SK-N-SH (cell line): ENCODE measurements around the gene TECR. TPM values are rescaled to one million over a fixed set of nuclear protein-coding genes. Genes with fewer than 3 reads are reported as not detected.

Source experiments
- CTCF ChIA-PET: fragments of 300-600, 350-600 bp; formaldehyde crosslinking; extraction: SDS; loops from one replicate; lab custom pipeline; 2021; lab: Yijun Ruan, JAX
- POLR2A ChIA-PET: fragments of 350-600 bp; sonication (Branson Sonifier 250); formaldehyde crosslinking; extraction: SDS; loops from one replicate; lab custom pipeline; 2020; ENCODE audit warnings: antibody characterized with exemption, inconsistent platforms; lab: Yijun Ruan, JAX
- DNase-seq: peaks from one replicate; pipeline ENCODE4 v3.0.0; 2012
- H2AFZ ChIP-seq: fragments of 200-600 bp; sonication (generic); 2 replicates; pipeline ENCODE4 v1.8.1; 2016; ENCODE audit warnings: antibody characterized with exemption, mild to moderate bottlenecking, low read depth
- H3F3A ChIP-seq: fragments of 200-600 bp; sonication (generic); replicated peaks from 2 replicates; pipeline ENCODE3; 2016; ENCODE audit warnings: antibody characterized with exemption, mild to moderate bottlenecking; ENCODE audit not compliant: insufficient read depth
- H3K27ac ChIP-seq, 2 experiments: fragments of 200-500 bp in 1 of 2; fragments of 200-600 bp in 1 of 2; sonication (Bioruptor generic) in 1 of 2; sonication (generic), shearing (Covaris generic) in 1 of 2; 2 replicates each; pipeline versions ENCODE4 v1.5.1 to v1.6.1; 2014 to 2016; ENCODE audit warnings: low read depth in 2 of 2, inconsistent platforms in 1 of 2, low read length in 1 of 2, mild to moderate bottlenecking in 1 of 2, mixed read lengths in 1 of 2
- H3K27me3 ChIP-seq: fragments of 200-600 bp; sonication (generic), shearing (Covaris generic); 2 replicates; pipeline ENCODE4 v1.6.1; 2016; ENCODE audit warnings: mixed run types; ENCODE audit not compliant: insufficient read depth
- H3K36me3 ChIP-seq, 2 experiments: fragments of 200-500 bp in 1 of 2; fragments of 200-600 bp in 1 of 2; sonication (Bioruptor generic) in 1 of 2; sonication (generic) in 1 of 2; replicated peaks in 1 of 2; 2 replicates each; pipeline versions ENCODE3 to v1.5.1; 2014 to 2016; ENCODE audit warnings: low read length in 1 of 2, mild to moderate bottlenecking in 1 of 2; ENCODE audit not compliant: insufficient read depth in 2 of 2, control insufficient read depth in 1 of 2
- H3K4me1 ChIP-seq, 2 experiments: fragments of 200-500 bp in 1 of 2; fragments of 200-600 bp in 1 of 2; sonication (Bioruptor generic) in 1 of 2; sonication (generic), shearing (Covaris generic) in 1 of 2; 2 replicates each; pipeline versions ENCODE4 v1.5.1 to v1.6.1; 2014 to 2016; ENCODE audit warnings: low read depth in 1 of 2, low read length in 1 of 2, mixed run types in 1 of 2; ENCODE audit not compliant: insufficient read depth in 2 of 2, control insufficient read depth in 1 of 2
- H3K4me2 ChIP-seq: fragments of 200-600 bp; sonication (generic), shearing (Covaris generic); 2 replicates; pipeline ENCODE4 v1.6.1; 2017; ENCODE audit warnings: mixed run types
- H3K4me3 ChIP-seq, 2 experiments: fragments of 200-500 bp in 1 of 2; fragments of 200-600 bp in 1 of 2; sonication (Bioruptor generic) in 1 of 2; sonication (generic), shearing (Covaris generic) in 1 of 2; 2 replicates each; pipeline versions ENCODE4 v1.5.1 to v1.8.1; 2014 to 2016; ENCODE audit warnings: low read depth in 2 of 2, inconsistent platforms in 1 of 2, low read length in 1 of 2, mild to moderate bottlenecking in 1 of 2, mixed read lengths in 1 of 2, moderate library complexity in 1 of 2
- H3K79me2 ChIP-seq: fragments of 200-600 bp; sonication (generic); 2 replicates; pipeline ENCODE4 v1.8.1; 2017; ENCODE audit warnings: mild to moderate bottlenecking; ENCODE audit not compliant: insufficient read depth
- H3K9ac ChIP-seq: fragments of 200-600 bp; sonication (generic); 2 replicates; pipeline ENCODE4 v1.6.1; 2017; ENCODE audit warnings: mixed run types
- H3K9me2 ChIP-seq: fragments of 200-600 bp; sonication (generic); 2 replicates; pipeline ENCODE4 v1.6.1; 2017; ENCODE audit warnings: mixed run types
- H3K9me3 ChIP-seq: fragments of 200-600 bp; sonication (generic); 2 replicates; pipeline ENCODE4 v1.6.1; 2017; ENCODE audit warnings: mixed run types, mild to moderate bottlenecking, moderate library complexity
- H4K20me1 ChIP-seq: fragments of 200-600 bp; sonication (generic); 2 replicates; pipeline ENCODE4 v1.6.1; 2017; ENCODE audit warnings: mild to moderate bottlenecking, mixed run types; ENCODE audit not compliant: insufficient read depth
- ELF1 ChIP-seq: IDR thresholded peaks from 2 replicates; pipeline ENCODE4 v1.4.0; 2012
- EP300 ChIP-seq, 2 experiments: IDR thresholded peaks; 2 replicates each; pipeline versions ENCODE4 v1.4.0 to v1.6.1; 2012; ENCODE audit warnings: borderline replicate concordance in 1 of 2, low read depth in 1 of 2, low read length in 1 of 2
- FOSL2 ChIP-seq: IDR thresholded peaks from 2 replicates; pipeline ENCODE4 v1.4.0; 2012; ENCODE audit warnings: low read depth, mild to moderate bottlenecking, moderate library complexity, borderline replicate concordance
- FOXJ3 ChIP-seq: sonication (generic); formaldehyde crosslinking; IDR thresholded peaks from 2 replicates; pipeline ENCODE4 v1.5.1; 2020; ENCODE audit warnings: mild to moderate bottlenecking, missing genetic modification reagents
- FOXM1 ChIP-seq: IDR thresholded peaks from 2 replicates; pipeline ENCODE4 v1.4.0; 2012; ENCODE audit warnings: low read depth, mild to moderate bottlenecking
- GATA2 ChIP-seq: sonication (generic); formaldehyde crosslinking; IDR thresholded peaks from 2 replicates; pipeline ENCODE4 v1.5.0; 2020; ENCODE audit warnings: mild to moderate bottlenecking, missing genetic modification reagents
- IRF3 ChIP-seq: fragments of 150-350 bp; IDR thresholded peaks from 2 replicates; pipeline ENCODE4 v1.6.1; 2016; ENCODE audit warnings: mild to moderate bottlenecking, low read depth, low read length
- MAX ChIP-seq: IDR thresholded peaks from 2 replicates; pipeline ENCODE4 v1.4.0; 2012; ENCODE audit warnings: low read depth
- MXI1 ChIP-seq: IDR thresholded peaks from 2 replicates; pipeline ENCODE4 v1.6.1; 2012; ENCODE audit warnings: mild to moderate bottlenecking, low read depth, low read length, improper control_type of control experiment
- PBX3 ChIP-seq: IDR thresholded peaks from 2 replicates; pipeline ENCODE4; 2012
- POLR2AphosphoS5 ChIP-seq: IDR thresholded peaks from 2 replicates; pipeline ENCODE4 v1.6.1; 2012; ENCODE audit warnings: low read depth, low read length
- RAD21 ChIP-seq: IDR thresholded peaks from 2 replicates; pipeline ENCODE4 v1.6.1; 2012; ENCODE audit warnings: mild to moderate bottlenecking, low read length
- RCOR1 ChIP-seq: fragments of 150-350 bp; IDR thresholded peaks from 2 replicates; pipeline ENCODE4 v1.6.1; 2017; ENCODE audit warnings: antibody characterized with exemption, low read length
- SIN3A ChIP-seq: IDR thresholded peaks from 2 replicates; pipeline ENCODE4 v1.6.1; 2012; ENCODE audit warnings: low read depth, mild to moderate bottlenecking, low read length, moderate library complexity, borderline replicate concordance
- SMC3 ChIP-seq: IDR thresholded peaks from 2 replicates; pipeline ENCODE4 v1.6.1; 2012; ENCODE audit warnings: low read depth, low read length, improper control_type of control experiment
- TAF1 ChIP-seq: IDR thresholded peaks from 2 replicates; pipeline ENCODE4 v1.6.1; 2012; ENCODE audit warnings: low read depth, mild to moderate bottlenecking, low read length, moderate library complexity, borderline replicate concordance
- TCF12 ChIP-seq: IDR thresholded peaks from 2 replicates; pipeline ENCODE4 v1.4.0; 2012
- TEAD4 ChIP-seq: IDR thresholded peaks from 2 replicates; pipeline ENCODE4 v1.4.0; 2012; ENCODE audit warnings: mild to moderate bottlenecking, borderline replicate concordance; ENCODE audit not compliant: insufficient read depth
- USF1 ChIP-seq: IDR thresholded peaks from 2 replicates; pipeline ENCODE4 v1.4.0; 2012; ENCODE audit warnings: low read depth, borderline replicate concordance
- USF2 ChIP-seq: fragments of 150-350 bp; IDR thresholded peaks from 2 replicates; pipeline ENCODE4 v1.6.1; 2017; ENCODE audit warnings: antibody characterized with exemption, low read length, low read depth, borderline replicate concordance
- WGBS: methylation state at CpG from one replicate; pipeline ENCODE4 v1.1.6; 2017; ENCODE audit warnings: low lambda C conversion rate; 5-methylcytosine and 5-hydroxymethylcytosine counted together
- polyA plus RNA-seq, 3 experiments: library from polyadenylated mRNA; depleted of rRNA; stranded (reverse); fragments of >200 nt; gene quantifications; 2 replicates each; pipeline ENCODE4 v1.2.3, GENCODE V29; 2012

Gene TECR
- polyA plus RNA-seq, 1 of the 3 experiments (the other 2 are of a cell fraction) = 110 TPM

GRCh38 chr19:14561847-14562351 is 32.5 kb downstream of the TECR start:
- 64% methylated on average over 6 of the region's 22 CpGs for WGBS
- H3K79me2 ChIP-seq = peaks cover 6% of the 10 kb centered on the region
- no peak overlapping the region for H3K9ac ChIP-seq
- no peaks in the 10 kb centered on the region for H4K20me1 ChIP-seq
- H3F3A ChIP-seq = no peaks in the 10 kb centered on the region
- POLR2A ChIA-PET = no interaction called here
- no peak overlapping the region for H2AFZ ChIP-seq
- TF ChIP-seq ELF1 = no peak
- no peak for TF ChIP-seq FOSL2
- no peak for TF ChIP-seq EP300 (IDR thresholded peaks at IDR 0.05; ENCODE audit: borderline replicate concordance in 1 of 2, low read depth in 1 of 2, low read length in 1 of 2)
- no peak for TF ChIP-seq USF2
- no peak for TF ChIP-seq TCF12
- H3K27me3 ChIP-seq = no peaks in the 10 kb centered on the region
- no peaks in the 10 kb centered on the region for H3K9me3 ChIP-seq
- H3K4me1 ChIP-seq = peaks cover 0 to 10% of the 10 kb centered on the region in 2 experiments; a peak in 1 of 4 replicates
- H3K4me3 ChIP-seq = no peak overlapping the region
- CTCF ChIA-PET = interaction anchor here (1.2 kb wide), 1 partner anchor 12 kb away, joined by 5 read pairs; no protein-coding TSS in a partner anchor
- peak overlapping the region in 1 of 2 experiments; percentile 14; a peak in 2 of 4 replicates for H3K27ac ChIP-seq
- no peaks in the 10 kb centered on the region for H3K9me2 ChIP-seq
- no peak overlapping the region; the same call in 1 of the 2 replicates for H3K4me2 ChIP-seq
- H3K36me3 ChIP-seq = peaks cover 0 to 16% of the 10 kb centered on the region in 2 experiments
- peak; percentile 14 for DNase-seq

GRCh38 chr19:14562660-14563589 is 33.5 kb downstream of the TECR start:
- WGBS = 95% methylated on average over 14 of the region's 23 CpGs
- H2AFZ ChIP-seq = no peak overlapping the region
- no peaks in the 10 kb centered on the region for H3K9me3 ChIP-seq
- H3K4me3 ChIP-seq = no peak overlapping the region
- no peaks in the 10 kb centered on the region for H4K20me1 ChIP-seq
- ChIA-PET POLR2A (no interaction called here), CTCF (interaction anchor here (0.8 to 1.4 kb wide), 3 partner anchors 9 to 11 kb away, joined by 3 to 6 read pairs (median 3); partner anchors contain the start of gene NDUFB7)
- H3K9me2 ChIP-seq = no peaks in the 10 kb centered on the region
- no peaks in the 10 kb centered on the region for H3K27me3 ChIP-seq
- no peak overlapping the region for H3K4me2 ChIP-seq
- no peak overlapping the region for H3K27ac ChIP-seq
- peak; percentile 22 for DNase-seq
- no peaks in the 10 kb centered on the region for H3F3A ChIP-seq
- peaks cover under 1% of the 10 kb centered on the region for H3K79me2 ChIP-seq
- peaks cover 0 to 10% of the 10 kb centered on the region in 2 experiments; a peak in 1 of 4 replicates for H3K4me1 ChIP-seq
- no peak overlapping the region for H3K9ac ChIP-seq
- H3K36me3 ChIP-seq = peaks cover 0 to 17% of the 10 kb centered on the region in 2 experiments
- TF ChIP-seq POLR2AphosphoS5 (no peak), RCOR1 (no peak), IRF3 (no peak), TEAD4 (no peak), SMC3 (no peak), PBX3 (no peak), SIN3A (no peak), MAX (no peak), GATA2 (CRISPR knock-in tag) (no peak), USF1 (no peak), TAF1 (no peak), FOXM1 (no peak), RAD21 (no peak), FOXJ3 (CRISPR knock-in tag) (no peak), MXI1 (no peak), FOSL2 (no peak)
